Neural progenitor cell (in vitro differentiated cells): ENCODE data around the gene NUDT4B.
"Not testable (repeated sequence)": the region's sequence is repeated elsewhere in the genome, so short reads cannot be mapped to it uniquely, and the experiment has no call there.

Source experiments
- EZH2phosphoT487 ChIP-seq: fragments of 200-600 bp; sonication (generic); IDR thresholded peaks from 2 replicates; pipeline ENCODE4 v1.6.1; 2017; ENCODE audit warnings: antibody characterized with exemption
- TF ChIP-seq, protein P1 (sequence below): fragments of 200-600 bp; sonication (generic); IDR thresholded peaks from 2 replicates; pipeline ENCODE4 v1.5.1; 2017; ENCODE audit warnings: antibody characterized with exemption, mild to moderate bottlenecking

DNA sequence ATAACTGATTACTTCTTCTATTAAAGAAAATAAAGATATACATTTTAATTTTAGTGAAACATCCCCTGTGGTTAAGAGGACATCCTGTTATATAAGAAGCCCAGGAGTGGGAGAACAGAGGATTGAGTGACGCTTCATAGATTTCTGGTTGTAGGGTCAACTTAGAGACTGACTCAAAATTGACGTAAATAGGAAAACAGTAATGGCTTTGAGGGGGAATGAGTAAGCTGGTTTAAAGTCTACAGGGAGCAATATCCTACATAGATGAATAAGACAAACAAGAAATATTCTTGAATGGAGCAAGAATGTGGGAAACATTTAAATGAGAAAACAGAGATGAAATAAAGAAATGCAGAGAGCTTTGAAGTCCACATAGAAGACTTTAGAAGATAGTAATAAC is 20.7 kb upstream of the NUDT4B start:
- TF ChIP-seq, protein P1, sequence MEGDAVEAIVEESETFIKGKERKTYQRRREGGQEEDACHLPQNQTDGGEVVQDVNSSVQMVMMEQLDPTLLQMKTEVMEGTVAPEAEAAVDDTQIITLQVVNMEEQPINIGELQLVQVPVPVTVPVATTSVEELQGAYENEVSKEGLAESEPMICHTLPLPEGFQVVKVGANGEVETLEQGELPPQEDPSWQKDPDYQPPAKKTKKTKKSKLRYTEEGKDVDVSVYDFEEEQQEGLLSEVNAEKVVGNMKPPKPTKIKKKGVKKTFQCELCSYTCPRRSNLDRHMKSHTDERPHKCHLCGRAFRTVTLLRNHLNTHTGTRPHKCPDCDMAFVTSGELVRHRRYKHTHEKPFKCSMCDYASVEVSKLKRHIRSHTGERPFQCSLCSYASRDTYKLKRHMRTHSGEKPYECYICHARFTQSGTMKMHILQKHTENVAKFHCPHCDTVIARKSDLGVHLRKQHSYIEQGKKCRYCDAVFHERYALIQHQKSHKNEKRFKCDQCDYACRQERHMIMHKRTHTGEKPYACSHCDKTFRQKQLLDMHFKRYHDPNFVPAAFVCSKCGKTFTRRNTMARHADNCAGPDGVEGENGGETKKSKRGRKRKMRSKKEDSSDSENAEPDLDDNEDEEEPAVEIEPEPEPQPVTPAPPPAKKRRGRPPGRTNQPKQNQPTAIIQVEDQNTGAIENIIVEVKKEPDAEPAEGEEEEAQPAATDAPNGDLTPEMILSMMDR = not testable (repeated sequence)
- TF ChIP-seq EZH2phosphoT487 = not testable (repeated sequence)
